Stimulated activated CD4-positive, alpha-beta T cell treated with anti-CD3 and anti-CD28 coated beads, Interleukin-15, amount 100 ng/mL, for 24 hours (primary cell): Measurements from ENCODE around the gene MSX1.

Experiments used
- DNase-seq: peaks from one replicate; pipeline ENCODE4 v3.0.0-alpha.2; 2020

Gene MSX1

GRCh38 chr4:4842476-4843441, 16.7 kb upstream of the MSX1 start:
- DNase-seq = no peak

- DNase-seq = no peak
These were observed 15.7 kb upstream of the MSX1 start for GRCh38 chr4:4843635-4844291.

- no peak for DNase-seq
These were observed 14.4 kb upstream of the MSX1 start for GRCh38 chr4:4845027-4845426.

- DNase-seq = no peak
These were observed 12.5 kb upstream of the MSX1 start for GRCh38 chr4:4847011-4847410.

- DNase-seq = no peak
These were observed 10.9 kb upstream of the MSX1 start for GRCh38 chr4:4848540-4848939.

GRCh38 chr4:4849106-4849505, 10.4 kb upstream of the MSX1 start:
- DNase-seq = no peak

- DNase-seq = no peak
These were observed 9.8 kb upstream of the MSX1 start for GRCh38 chr4:4849524-4850193.

GRCh38 chr4:4851081-4851480, 8.4 kb upstream of the MSX1 start:
- no peak for DNase-seq

GRCh38 chr4:4851906-4852305, 7.6 kb upstream of the MSX1 start:
- no peak for DNase-seq

GRCh38 chr4:4852591-4853362, 6.7 kb upstream of the MSX1 start:
- peak; percentile 50 for DNase-seq

- no peak for DNase-seq
These were observed 6.1 kb upstream of the MSX1 start for GRCh38 chr4:4853371-4853823.

GRCh38 chr4:4853921-4854648, 5.4 kb upstream of the MSX1 start:
- DNase-seq = no peak

GRCh38 chr4:4854649-4855295, 4.7 kb upstream of the MSX1 start:
- no peak for DNase-seq

GRCh38 chr4:4855301-4856070, 4.0 kb upstream of the MSX1 start:
- DNase-seq = no peak

- no peak for DNase-seq
These were observed 3.1 kb upstream of the MSX1 start for GRCh38 chr4:4856071-4857000.

- no peak for DNase-seq
These were observed 2.3 kb upstream of the MSX1 start for GRCh38 chr4:4857001-4857808.

- no peak for DNase-seq
These were observed 1.5 kb upstream of the MSX1 start for GRCh38 chr4:4857809-4858508.
